ENCODE measurements around the gene SCAF8.
A peak's percentile ranks its signal among the peaks of the same experiment; 100 is the strongest.
"Not testable (repeated sequence)": the region's sequence is repeated elsewhere in the genome, so short reads cannot be mapped to it uniquely, and the experiment has no call there.

Gene SCAF8

DNA sequence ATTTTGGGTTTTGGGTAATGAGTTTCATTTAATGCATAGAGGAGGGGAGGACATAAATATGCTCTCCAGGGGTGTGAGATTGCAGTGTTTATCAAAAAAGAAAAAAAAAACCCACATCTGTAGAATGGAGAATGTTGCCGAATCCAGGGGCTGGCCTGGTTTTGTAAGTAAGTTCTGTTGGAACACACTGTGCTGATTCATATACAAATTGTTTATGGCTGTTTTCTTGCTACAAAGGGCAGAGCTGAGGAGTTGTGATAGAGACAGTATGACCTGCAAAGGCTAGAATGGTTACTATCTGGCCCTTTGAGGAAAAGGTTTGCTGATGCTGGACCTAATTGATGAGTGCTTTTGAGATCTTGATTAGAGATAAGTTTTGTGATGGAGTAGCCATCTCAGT is 30.4 kb downstream of the SCAF8 start:
- Histone ChIP-seq H3K27me3 (replicated peaks; ENCODE audit: control insufficient read depth, insufficient read depth, low read length) (no peaks in the 10 kb centered on the region), H3K9ac (ENCODE audit: low read length) (no peak overlapping the region), H3K36me3 (ENCODE audit: control insufficient read depth, insufficient read depth, low read length, severe bottlenecking) (no peaks in the 10 kb centered on the region), H3K4me3 (ENCODE audit: low read length) (no peak overlapping the region), H3K4me1 (ENCODE audit: control insufficient read depth, insufficient read depth, low read length) (peaks cover 44% of the 10 kb centered on the region), H3K9me3 (ENCODE audit: control insufficient read depth, low read length) (no peaks in the 10 kb centered on the region)
- peak; percentile 8 for DNase-seq (ENCODE audit: low read depth)

DNA sequence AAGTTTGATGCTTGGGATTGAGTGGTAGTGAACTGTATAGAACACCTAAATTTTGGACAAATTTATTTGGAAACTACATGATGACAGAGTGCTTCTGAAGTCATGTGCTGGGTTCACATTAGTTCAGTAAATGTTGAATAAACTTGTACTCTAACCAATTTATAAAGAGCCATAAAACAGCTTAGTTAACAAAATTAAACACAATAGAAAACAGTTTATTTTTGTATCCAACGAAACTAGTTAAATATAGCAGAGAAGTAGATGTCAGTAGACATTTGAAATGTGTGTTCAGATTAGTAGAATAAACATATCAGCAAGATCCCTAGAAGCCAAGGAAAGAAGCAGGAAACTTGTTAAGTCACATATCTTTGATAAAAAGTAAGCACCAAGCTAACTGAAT is 32.1 kb downstream of the SCAF8 start:
- Histone ChIP-seq H3K27me3 (replicated peaks; ENCODE audit: control insufficient read depth, insufficient read depth, low read length) (no peaks in the 10 kb centered on the region), H3K9me3 (ENCODE audit: control insufficient read depth, low read length) (no peaks in the 10 kb centered on the region), H3K36me3 (ENCODE audit: control insufficient read depth, insufficient read depth, low read length, severe bottlenecking) (no peaks in the 10 kb centered on the region), H3K4me3 (ENCODE audit: low read length) (no peak overlapping the region), H3K9ac (ENCODE audit: low read length) (no peak overlapping the region), H3K4me1 (ENCODE audit: control insufficient read depth, insufficient read depth, low read length) (peaks cover 52% of the 10 kb centered on the region)
- DNase-seq (ENCODE audit: low read depth), result no peak

DNA sequence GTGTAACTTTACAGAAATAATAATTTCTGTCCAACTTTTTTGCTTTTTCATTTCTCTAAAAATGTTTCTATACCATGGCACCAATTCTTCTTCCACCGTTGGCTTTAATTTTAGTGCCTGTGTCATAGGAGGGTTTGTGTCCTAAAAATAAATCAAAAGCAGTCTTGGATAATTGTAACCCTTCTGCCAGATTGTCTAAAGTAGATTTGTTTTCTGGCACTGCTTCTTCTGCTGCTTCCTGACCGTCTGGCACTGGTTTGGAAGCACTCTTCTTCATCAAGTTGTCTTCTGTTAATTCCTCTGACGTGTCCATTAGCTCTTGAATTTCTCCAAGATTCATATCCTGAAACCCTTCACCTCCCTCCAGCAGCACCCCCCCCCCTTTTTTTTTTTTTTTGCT is 33.1 kb downstream of the SCAF8 start:
- Histone ChIP-seq H3K4me3 (ENCODE audit: low read length) (no peak overlapping the region), H3K36me3 (ENCODE audit: control insufficient read depth, insufficient read depth, low read length, severe bottlenecking) (no peaks in the 10 kb centered on the region), H3K27me3 (replicated peaks; ENCODE audit: control insufficient read depth, insufficient read depth, low read length) (no peaks in the 10 kb centered on the region), H3K9me3 (ENCODE audit: control insufficient read depth, low read length) (no peaks in the 10 kb centered on the region), H3K4me1 (ENCODE audit: control insufficient read depth, insufficient read depth, low read length) (peaks cover 52% of the 10 kb centered on the region), H3K9ac (ENCODE audit: low read length) (no peak overlapping the region)
- DNase-seq (ENCODE audit: low read depth), result peak; percentile 14

DNA sequence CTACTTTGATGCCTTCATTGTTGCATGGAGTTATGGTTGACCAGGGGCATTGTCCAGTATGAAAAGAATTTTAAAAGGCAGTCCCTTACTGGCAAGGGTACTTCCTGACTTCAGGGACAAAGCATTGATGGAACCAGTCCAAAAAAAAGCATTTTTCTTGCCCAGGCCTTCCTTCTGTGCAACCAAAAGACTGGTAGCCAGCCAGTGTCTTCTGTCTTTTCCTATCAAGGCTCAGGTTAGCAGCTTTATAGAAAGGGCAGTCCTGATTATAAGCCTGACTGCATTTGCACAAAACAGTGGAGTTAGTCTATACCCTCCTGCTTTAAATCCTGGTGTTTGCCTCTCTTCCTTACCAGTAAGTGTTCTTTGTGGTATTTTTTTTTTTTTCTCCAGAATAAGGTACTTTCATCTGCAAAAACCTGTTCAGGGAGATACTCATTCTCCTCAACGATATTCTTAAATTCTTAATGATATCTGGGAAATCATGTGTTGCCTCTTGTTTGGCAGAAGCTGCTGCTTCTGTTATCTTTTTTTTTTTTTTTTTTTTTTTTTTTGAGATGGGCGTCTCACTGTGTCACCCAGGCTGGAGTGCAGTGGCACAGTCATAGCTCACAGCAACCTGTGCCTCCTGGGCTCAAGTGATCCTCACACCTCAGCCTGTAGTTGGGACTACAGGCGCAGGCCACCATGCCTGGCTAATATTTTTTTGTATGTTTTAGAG is 33.9 kb downstream of the SCAF8 start:
- DNase-seq (ENCODE audit: low read depth), result peak; percentile 46
- H3K9ac ChIP-seq (ENCODE audit: low read length), result no peak overlapping the region
- H3K27me3 ChIP-seq (replicated peaks; ENCODE audit: control insufficient read depth, insufficient read depth, low read length), result no peaks in the 10 kb centered on the region
- no peaks in the 10 kb centered on the region for H3K36me3 ChIP-seq (ENCODE audit: control insufficient read depth, insufficient read depth, low read length, severe bottlenecking)
- peaks cover 52% of the 10 kb centered on the region for H3K4me1 ChIP-seq (ENCODE audit: control insufficient read depth, insufficient read depth, low read length)
- no peaks in the 10 kb centered on the region for H3K9me3 ChIP-seq (ENCODE audit: control insufficient read depth, low read length)
- no peak overlapping the region for H3K4me3 ChIP-seq (ENCODE audit: low read length)

DNA sequence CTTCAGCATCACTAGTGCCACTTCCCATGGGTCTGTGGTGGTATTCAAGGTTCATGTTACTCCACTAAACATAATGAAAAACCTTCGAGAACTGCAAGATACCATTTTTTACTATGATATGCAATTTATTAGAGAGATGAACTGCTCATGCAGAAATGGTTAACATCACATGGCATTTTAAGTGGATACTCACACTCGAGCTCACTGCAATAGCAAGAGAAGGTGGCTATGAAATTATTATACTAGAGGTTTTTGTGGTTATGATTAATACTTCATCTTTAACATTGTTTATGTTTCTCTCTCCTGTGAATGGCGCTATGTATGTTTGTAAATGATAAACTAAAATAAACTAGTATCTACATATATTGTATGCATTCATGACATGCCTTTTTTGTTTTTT is 35.1 kb downstream of the SCAF8 start:
- peaks cover 52% of the 10 kb centered on the region for H3K4me1 ChIP-seq (ENCODE audit: control insufficient read depth, insufficient read depth, low read length)
- no peak overlapping the region for H3K4me3 ChIP-seq (ENCODE audit: low read length)
- no peaks in the 10 kb centered on the region for H3K9me3 ChIP-seq (ENCODE audit: control insufficient read depth, low read length)
- no peaks in the 10 kb centered on the region for H3K27me3 ChIP-seq (replicated peaks; ENCODE audit: control insufficient read depth, insufficient read depth, low read length)
- no peak for DNase-seq (ENCODE audit: low read depth)
- no peaks in the 10 kb centered on the region for H3K36me3 ChIP-seq (ENCODE audit: control insufficient read depth, insufficient read depth, low read length, severe bottlenecking)
- no peak overlapping the region for H3K9ac ChIP-seq (ENCODE audit: low read length)

DNA sequence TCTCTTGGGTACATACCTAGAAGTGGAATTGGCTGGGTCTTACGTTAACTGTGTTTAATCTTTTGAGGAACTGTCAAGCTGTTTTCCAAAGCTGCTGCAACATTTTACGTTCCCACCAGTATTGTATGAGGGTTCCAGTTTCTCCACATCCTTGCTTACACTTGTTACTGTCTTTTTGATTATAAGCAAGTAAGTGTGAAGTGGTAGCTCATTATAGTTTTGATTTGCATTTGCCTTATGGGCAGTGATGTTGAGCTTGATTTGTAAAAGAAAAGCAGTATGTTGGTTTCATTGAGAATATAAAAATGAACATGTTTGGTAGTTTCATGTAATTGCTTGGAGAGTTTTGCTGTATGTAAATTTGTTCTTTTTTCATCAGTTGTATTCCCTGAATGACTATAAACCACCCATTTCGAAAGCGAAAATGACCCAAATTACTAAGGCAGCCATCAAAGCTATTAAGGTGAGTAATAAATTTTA is 40.4 kb downstream of the SCAF8 start:
- peaks cover 3% of the 10 kb centered on the region for H3K36me3 ChIP-seq (ENCODE audit: control insufficient read depth, insufficient read depth, low read length, severe bottlenecking)
- no peaks in the 10 kb centered on the region for H3K27me3 ChIP-seq (replicated peaks; ENCODE audit: control insufficient read depth, insufficient read depth, low read length)
- H3K9me3 ChIP-seq (ENCODE audit: control insufficient read depth, low read length), result no peaks in the 10 kb centered on the region

DNA sequence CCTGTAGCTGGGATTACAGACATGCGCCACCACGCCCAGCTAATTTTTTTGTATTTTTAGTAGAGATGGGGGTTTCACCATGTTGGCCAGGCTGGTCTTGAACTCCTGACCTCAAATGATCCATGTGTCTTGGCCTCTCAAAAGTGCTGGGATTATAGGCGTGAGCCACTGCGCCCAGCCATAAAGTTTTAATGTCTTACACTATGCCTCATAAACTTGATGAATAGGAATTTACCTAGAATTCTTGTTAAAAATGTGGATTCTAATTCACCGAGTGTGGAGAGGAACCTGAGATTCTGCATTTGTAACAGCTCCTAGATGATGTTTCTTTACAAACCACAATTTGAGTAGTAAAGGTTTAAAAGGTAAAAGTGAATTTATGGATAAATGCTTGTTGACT is 45.9 kb downstream of the SCAF8 start:
- H3K9me3 ChIP-seq (ENCODE audit: control insufficient read depth, low read length); H3K4me1 ChIP-seq (ENCODE audit: control insufficient read depth, insufficient read depth, low read length): not testable (repeated sequence)
- H3K36me3 ChIP-seq (ENCODE audit: control insufficient read depth, insufficient read depth, low read length, severe bottlenecking), result peaks cover 29% of the 10 kb centered on the region

More for the DNA sequence above, 40.4 kb downstream of the SCAF8 start:
- no peak for DNase-seq (ENCODE audit: low read depth)
- peaks cover 9% of the 10 kb centered on the region for H3K4me1 ChIP-seq (ENCODE audit: control insufficient read depth, insufficient read depth, low read length)
- H3K9ac ChIP-seq (ENCODE audit: low read length), result no peak overlapping the region
- H3K4me3 ChIP-seq (ENCODE audit: low read length), result no peak overlapping the region

DNA sequence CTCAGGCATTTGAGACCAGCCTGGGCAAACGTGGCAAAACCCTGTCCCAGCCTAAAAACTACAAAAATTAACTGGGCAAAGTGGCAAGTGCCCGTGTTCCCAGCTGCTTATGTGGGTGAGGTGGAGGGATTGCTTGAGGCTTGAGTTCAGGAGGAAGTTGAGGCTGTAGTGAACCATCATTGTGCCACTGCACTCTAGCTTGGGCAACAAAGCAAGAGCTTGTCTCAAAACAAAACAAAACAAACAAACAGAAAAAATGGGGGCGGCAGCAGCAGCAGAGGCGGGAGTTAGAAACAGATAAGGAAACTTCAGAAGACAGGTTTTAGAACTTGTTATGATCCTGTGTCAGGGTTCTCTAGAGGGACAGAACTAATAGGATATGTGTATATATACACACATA is 49.0 kb downstream of the SCAF8 start:
- H3K9me3 ChIP-seq (ENCODE audit: control insufficient read depth, low read length), result no peaks in the 10 kb centered on the region
- H3K27me3 ChIP-seq (replicated peaks; ENCODE audit: control insufficient read depth, insufficient read depth, low read length), result no peaks in the 10 kb centered on the region
- no peak for DNase-seq (ENCODE audit: low read depth)
- H3K36me3 ChIP-seq (ENCODE audit: control insufficient read depth, insufficient read depth, low read length, severe bottlenecking), result peaks cover 26% of the 10 kb centered on the region
- H3K4me3 ChIP-seq (ENCODE audit: low read length), result no peak overlapping the region
- H3K4me1 ChIP-seq (ENCODE audit: control insufficient read depth, insufficient read depth, low read length), result no peaks in the 10 kb centered on the region
- no peak overlapping the region for H3K9ac ChIP-seq (ENCODE audit: low read length)

More for the DNA sequence above, 45.9 kb downstream of the SCAF8 start:
- not testable (repeated sequence) for H3K27me3 ChIP-seq (replicated peaks; ENCODE audit: control insufficient read depth, insufficient read depth, low read length); H3K4me3 ChIP-seq (ENCODE audit: low read length); H3K9ac ChIP-seq (ENCODE audit: low read length); DNase-seq (ENCODE audit: low read depth)

DNA sequence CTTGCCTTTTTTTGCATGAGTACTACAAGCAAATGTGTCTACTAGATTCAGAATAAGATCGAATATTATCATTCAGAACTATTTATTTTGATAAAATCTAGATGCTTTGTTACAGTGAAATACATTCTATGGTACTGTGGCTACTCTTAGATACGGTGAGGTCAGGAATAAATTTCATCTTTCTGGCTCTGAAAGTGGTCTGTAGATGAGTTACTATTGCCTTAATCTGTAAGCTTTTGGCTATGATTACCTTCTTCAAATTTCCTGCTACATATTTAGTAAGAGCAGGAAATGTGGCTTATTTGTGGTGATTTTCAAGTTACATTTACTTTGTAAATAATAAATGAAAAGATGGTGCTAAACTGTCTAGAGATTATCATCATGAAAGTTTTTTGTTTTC is 50.0 kb downstream of the SCAF8 start:
- H3K4me1 ChIP-seq (ENCODE audit: control insufficient read depth, insufficient read depth, low read length), result no peaks in the 10 kb centered on the region
- H3K27me3 ChIP-seq (replicated peaks; ENCODE audit: control insufficient read depth, insufficient read depth, low read length), result no peaks in the 10 kb centered on the region
- no peak for DNase-seq (ENCODE audit: low read depth)
- H3K9ac ChIP-seq (ENCODE audit: low read length), result no peak overlapping the region
- H3K4me3 ChIP-seq (ENCODE audit: low read length), result no peak overlapping the region
- peaks cover 34% of the 10 kb centered on the region for H3K36me3 ChIP-seq (ENCODE audit: control insufficient read depth, insufficient read depth, low read length, severe bottlenecking)
- H3K9me3 ChIP-seq (ENCODE audit: control insufficient read depth, low read length), result no peaks in the 10 kb centered on the region

DNA sequence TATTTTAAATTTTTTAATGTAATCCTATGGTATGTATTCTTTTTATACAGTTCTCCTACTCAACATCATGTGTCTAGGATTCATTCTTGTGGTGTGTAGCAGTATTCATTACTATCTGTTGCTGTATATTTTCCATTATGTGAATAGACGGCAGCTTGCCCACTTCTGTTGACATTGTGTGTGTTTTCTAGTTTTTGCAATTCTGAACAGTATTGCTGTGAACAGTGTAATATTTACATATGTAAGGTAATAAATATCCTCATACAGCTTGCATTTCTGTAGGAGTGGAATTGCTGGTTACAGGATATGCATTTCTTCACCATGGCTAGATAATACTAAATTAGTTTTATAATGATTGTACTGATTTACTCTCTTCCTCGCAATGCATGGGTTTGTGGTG is 51.9 kb downstream of the SCAF8 start:
- DNase-seq (ENCODE audit: low read depth), result no peak
- no peaks in the 10 kb centered on the region for H3K27me3 ChIP-seq (replicated peaks; ENCODE audit: control insufficient read depth, insufficient read depth, low read length)
- peaks cover 34% of the 10 kb centered on the region for H3K36me3 ChIP-seq (ENCODE audit: control insufficient read depth, insufficient read depth, low read length, severe bottlenecking)
- H3K4me1 ChIP-seq (ENCODE audit: control insufficient read depth, insufficient read depth, low read length), result no peaks in the 10 kb centered on the region
- H3K9me3 ChIP-seq (ENCODE audit: control insufficient read depth, low read length), result no peaks in the 10 kb centered on the region
- H3K4me3 ChIP-seq (ENCODE audit: low read length), result no peak overlapping the region
- no peak overlapping the region for H3K9ac ChIP-seq (ENCODE audit: low read length)

DNA sequence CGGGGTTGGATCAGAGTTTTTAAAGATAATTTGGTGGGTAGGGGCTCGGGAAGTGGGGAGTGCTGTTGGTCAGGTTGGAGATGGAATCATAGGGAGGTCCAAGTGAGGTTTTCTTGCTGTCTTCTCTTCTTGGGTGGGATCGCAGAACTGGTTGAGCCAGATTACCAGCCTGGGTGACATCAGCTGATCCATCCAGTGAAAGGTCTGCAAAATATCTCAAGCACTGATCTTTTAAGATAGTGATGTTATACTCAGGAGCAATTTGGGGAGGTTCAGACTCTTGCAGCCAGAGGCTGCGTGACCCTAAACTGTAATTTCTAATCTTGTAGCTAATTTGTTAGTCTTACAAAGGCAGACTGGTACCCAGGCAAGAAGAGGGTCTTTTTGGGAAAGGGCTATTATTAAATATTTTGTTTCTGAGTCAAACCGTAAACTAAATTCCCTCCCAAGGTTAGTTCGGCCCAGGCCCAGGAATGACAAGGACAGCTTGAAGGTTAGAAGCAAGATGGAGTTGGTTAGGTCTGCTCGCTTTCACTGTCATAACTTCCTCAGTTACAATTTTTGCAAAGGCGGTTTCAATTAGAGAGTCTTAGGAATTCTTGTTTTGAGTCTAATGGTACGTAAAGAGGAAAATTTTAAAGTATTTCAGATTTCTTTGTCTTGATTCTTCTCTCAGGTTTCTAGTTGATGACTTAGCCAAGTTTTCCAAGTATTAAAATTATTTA is 53.1 kb downstream of the SCAF8 start:
- H3K4me1 ChIP-seq (ENCODE audit: control insufficient read depth, insufficient read depth, low read length), result peaks cover 7% of the 10 kb centered on the region
- H3K4me3 ChIP-seq (ENCODE audit: low read length), result no peak overlapping the region
- H3K9me3 ChIP-seq (ENCODE audit: control insufficient read depth, low read length), result no peaks in the 10 kb centered on the region
- DNase-seq (ENCODE audit: low read depth), result no peak
- no peak overlapping the region for H3K9ac ChIP-seq (ENCODE audit: low read length)
- no peaks in the 10 kb centered on the region for H3K27me3 ChIP-seq (replicated peaks; ENCODE audit: control insufficient read depth, insufficient read depth, low read length)
- peaks cover 29% of the 10 kb centered on the region for H3K36me3 ChIP-seq (ENCODE audit: control insufficient read depth, insufficient read depth, low read length, severe bottlenecking)
